Measurements from ENCODE around the gene RAI14. TPM values are rescaled to one million over a fixed set of nuclear protein-coding genes. Genes with fewer than 3 reads are reported as not detected.

RAI14 gene
- total RNA-seq, 3 donors from 2014 or later = 12.5 to 38.7 (median 22.4) TPM

DNA sequence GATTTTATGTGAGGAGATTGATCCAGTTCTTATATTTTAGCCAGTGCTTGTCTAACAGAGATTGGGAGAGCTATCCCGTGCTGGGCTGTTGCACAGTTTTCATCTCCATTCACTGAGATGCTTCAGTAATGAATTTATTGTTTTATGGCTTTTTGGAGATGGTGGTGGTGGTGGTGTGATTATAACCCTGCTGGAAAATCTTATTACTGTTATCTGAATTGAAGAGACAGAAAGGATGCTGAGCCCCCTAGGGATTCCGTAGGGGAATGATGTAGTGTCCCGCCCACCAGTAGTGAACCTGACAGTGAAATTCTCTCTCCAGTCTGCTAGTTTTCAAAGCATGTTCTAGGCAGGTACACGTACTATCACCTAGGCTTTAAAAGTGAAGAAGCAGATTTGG is 1.9 kb downstream of the RAI14 start:
- Histone ChIP-seq H3K4me3 (peak overlapping the region; percentile 84 to 96 (median 90)), H3K4me1 (no peaks in the 10 kb centered on the region), H3K27ac (peak overlapping the region in 1 of 2 donors; percentile 95), H3K9me3 (no peaks in the 10 kb centered on the region), H3K27me3 (no peaks in the 10 kb centered on the region), H3K36me3 (no peaks in the 10 kb centered on the region)
- DNase-seq (ENCODE audit: low spot score in 2 of 2) = no peak
- TF ChIP-seq POLR2A (IDR thresholded peaks at IDR 0.05) = no peak
- TF ChIP-seq POLR2AphosphoS5 (IDR thresholded peaks at IDR 0.05) = no peak
- TF ChIP-seq, protein P1, sequence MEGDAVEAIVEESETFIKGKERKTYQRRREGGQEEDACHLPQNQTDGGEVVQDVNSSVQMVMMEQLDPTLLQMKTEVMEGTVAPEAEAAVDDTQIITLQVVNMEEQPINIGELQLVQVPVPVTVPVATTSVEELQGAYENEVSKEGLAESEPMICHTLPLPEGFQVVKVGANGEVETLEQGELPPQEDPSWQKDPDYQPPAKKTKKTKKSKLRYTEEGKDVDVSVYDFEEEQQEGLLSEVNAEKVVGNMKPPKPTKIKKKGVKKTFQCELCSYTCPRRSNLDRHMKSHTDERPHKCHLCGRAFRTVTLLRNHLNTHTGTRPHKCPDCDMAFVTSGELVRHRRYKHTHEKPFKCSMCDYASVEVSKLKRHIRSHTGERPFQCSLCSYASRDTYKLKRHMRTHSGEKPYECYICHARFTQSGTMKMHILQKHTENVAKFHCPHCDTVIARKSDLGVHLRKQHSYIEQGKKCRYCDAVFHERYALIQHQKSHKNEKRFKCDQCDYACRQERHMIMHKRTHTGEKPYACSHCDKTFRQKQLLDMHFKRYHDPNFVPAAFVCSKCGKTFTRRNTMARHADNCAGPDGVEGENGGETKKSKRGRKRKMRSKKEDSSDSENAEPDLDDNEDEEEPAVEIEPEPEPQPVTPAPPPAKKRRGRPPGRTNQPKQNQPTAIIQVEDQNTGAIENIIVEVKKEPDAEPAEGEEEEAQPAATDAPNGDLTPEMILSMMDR (IDR thresholded peaks at IDR 0.05) = no peak
- intact Hi-C loops (cut with DNase I; ENCODE audit: low total_unique reads) = no loop called here

DNA sequence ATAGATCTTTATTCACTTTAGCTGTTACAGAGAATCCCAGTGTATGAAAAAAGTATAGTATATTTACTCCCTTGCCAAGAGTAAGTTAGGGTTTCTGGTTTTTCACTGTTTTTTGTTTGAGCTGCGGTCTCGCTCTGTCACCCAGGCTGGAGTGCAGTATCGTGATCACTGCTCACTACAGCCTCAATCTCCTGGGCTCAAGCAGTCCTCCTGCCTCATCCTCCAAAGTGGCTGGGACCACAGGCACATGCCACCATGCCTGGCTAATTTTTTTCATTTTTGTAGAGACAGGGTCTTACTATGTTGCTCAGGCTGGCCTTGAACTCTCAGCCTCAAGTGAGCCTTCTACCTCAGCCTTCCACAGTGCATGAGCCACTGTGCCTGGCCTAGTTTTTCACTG is 3.0 kb downstream of the RAI14 start:
- Histone ChIP-seq H3K36me3 (no peaks in the 10 kb centered on the region), H3K9me3 (no peaks in the 10 kb centered on the region), H3K27ac (no peak overlapping the region), H3K4me3 (no peak overlapping the region), H3K27me3 (no peaks in the 10 kb centered on the region), H3K4me1 (no peaks in the 10 kb centered on the region)
- no peak for TF ChIP-seq POLR2A (IDR thresholded peaks at IDR 0.05)
- TF ChIP-seq, protein P1 (IDR thresholded peaks at IDR 0.05) = no peak
- no peak for TF ChIP-seq POLR2AphosphoS5 (IDR thresholded peaks at IDR 0.05)
- no peak for DNase-seq (ENCODE audit: low spot score in 2 of 2)
- intact Hi-C loops (cut with DNase I; ENCODE audit: low total_unique reads) = no loop called here

DNA sequence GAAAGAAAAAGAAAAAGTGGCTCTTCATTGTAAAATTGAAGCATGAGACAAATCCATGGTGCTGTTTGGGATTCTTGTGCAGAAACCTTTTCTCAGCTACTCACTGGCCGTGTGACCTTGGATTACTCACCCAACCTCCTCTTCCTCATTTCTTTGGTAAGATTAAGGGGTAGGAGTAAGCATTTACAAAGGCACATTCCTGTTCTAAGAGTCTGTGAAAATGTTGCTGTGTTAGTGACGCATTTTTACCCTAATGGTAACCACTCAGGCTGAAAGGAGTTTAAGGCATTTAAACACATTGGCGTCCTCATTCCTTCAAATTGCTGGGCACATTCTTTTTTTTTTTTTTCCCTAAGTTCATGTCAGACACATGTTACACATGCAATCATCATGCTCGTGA is 4.3 kb downstream of the RAI14 start:
- H3K4me1 ChIP-seq = no peaks in the 10 kb centered on the region
- no peak overlapping the region for H3K27ac ChIP-seq
- DNase-seq (ENCODE audit: low spot score in 2 of 2) = no peak
- no peaks in the 10 kb centered on the region for H3K9me3 ChIP-seq
- intact Hi-C loops (cut with DNase I; ENCODE audit: low total_unique reads) = no loop called here
- H3K4me3 ChIP-seq = no peak overlapping the region
- H3K27me3 ChIP-seq = no peaks in the 10 kb centered on the region
- H3K36me3 ChIP-seq = no peaks in the 10 kb centered on the region
- TF ChIP-seq, protein P1 (IDR thresholded peaks at IDR 0.05) = no peak
- TF ChIP-seq POLR2A (IDR thresholded peaks at IDR 0.05) (no peak), POLR2AphosphoS5 (IDR thresholded peaks at IDR 0.05) (no peak)

DNA sequence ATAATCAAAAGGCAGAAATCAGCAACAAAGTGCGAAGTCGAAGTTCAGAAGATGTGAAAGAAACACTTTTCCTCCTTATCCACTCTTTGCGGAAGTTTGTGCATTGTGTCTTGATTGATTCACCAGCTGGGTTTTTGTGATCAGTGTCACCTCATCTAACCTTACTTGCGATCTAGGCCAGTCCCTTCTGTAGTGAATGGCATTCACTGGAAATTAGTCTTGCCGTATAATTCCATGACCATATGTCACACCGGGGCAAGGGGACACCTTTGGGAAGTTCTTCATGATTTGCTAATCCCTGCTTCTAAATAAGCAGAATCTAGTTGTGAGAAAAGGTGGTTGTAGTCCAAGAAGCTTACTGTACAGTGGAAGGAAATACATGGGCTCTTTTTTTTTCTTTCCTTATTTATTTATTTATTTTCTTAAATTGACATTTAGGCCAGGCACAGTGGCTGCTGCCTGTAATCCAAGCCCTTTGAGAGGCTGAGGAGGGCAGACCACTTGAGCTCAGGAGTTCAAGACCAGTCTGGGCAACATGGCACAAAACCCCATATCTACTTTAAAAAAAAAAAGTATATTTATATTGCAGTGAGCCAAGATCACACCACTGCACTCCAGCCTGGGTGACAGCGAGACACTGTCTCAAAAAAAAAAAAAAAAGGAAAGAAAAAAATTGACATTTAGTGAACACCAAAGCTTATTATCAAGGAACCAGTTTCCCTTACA is 7.8 kb downstream of the RAI14 start:
- intact Hi-C loops (cut with DNase I; ENCODE audit: low total_unique reads) = no loop called here

More for the DNA sequence above, 7.8 kb downstream of the RAI14 start:
- H3K36me3 ChIP-seq = no peaks in the 10 kb centered on the region
- H3K9me3 ChIP-seq = no peaks in the 10 kb centered on the region
- H3K27me3 ChIP-seq = no peaks in the 10 kb centered on the region
- no peak overlapping the region for H3K4me3 ChIP-seq
- H3K4me1 ChIP-seq = no peaks in the 10 kb centered on the region
- TF ChIP-seq, protein P1 (IDR thresholded peaks at IDR 0.05) = no peak
- no peak for TF ChIP-seq POLR2AphosphoS5 (IDR thresholded peaks at IDR 0.05)
- TF ChIP-seq POLR2A (IDR thresholded peaks at IDR 0.05) = no peak
- no peak for DNase-seq (ENCODE audit: low spot score in 2 of 2)
- no peak overlapping the region for H3K27ac ChIP-seq
